Measurements from ENCODE around the gene ANKRD39.

GRCh38 chr2:96870626-96871255 lies 12.9 kb upstream of the ANKRD39 start:
- TF ChIP-seq EZH2 (IDR thresholded peaks at IDR 0.05; ENCODE audit: borderline replicate concordance, low read depth, low read length, poor library complexity, severe bottlenecking) = no peak
- TF ChIP-seq, protein P1, sequence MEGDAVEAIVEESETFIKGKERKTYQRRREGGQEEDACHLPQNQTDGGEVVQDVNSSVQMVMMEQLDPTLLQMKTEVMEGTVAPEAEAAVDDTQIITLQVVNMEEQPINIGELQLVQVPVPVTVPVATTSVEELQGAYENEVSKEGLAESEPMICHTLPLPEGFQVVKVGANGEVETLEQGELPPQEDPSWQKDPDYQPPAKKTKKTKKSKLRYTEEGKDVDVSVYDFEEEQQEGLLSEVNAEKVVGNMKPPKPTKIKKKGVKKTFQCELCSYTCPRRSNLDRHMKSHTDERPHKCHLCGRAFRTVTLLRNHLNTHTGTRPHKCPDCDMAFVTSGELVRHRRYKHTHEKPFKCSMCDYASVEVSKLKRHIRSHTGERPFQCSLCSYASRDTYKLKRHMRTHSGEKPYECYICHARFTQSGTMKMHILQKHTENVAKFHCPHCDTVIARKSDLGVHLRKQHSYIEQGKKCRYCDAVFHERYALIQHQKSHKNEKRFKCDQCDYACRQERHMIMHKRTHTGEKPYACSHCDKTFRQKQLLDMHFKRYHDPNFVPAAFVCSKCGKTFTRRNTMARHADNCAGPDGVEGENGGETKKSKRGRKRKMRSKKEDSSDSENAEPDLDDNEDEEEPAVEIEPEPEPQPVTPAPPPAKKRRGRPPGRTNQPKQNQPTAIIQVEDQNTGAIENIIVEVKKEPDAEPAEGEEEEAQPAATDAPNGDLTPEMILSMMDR (conservative IDR thresholded peaks at IDR 0.05; ENCODE audit: low read depth, low read length) = no peak

Measured in A673 (cell line).